Upper lobe of right lung (tissue), 1 donor: ENCODE results near the gene SKI. TPM values are rescaled to one million over a fixed set of nuclear protein-coding genes. Genes with fewer than 3 reads are reported as not detected.
"Not testable (repeated sequence)": the region's sequence is repeated elsewhere in the genome, so short reads cannot be mapped to it uniquely, and the experiment has no call there.

ENCODE experiments used
- ATAC-seq: fragments of 200-7000 bp; cut with Tn5 transposase; one replicate; pipeline ENCODE4 v1.9.1; 2020; ENCODE audit warnings: mild to moderate bottlenecking, moderate library complexity
- DNase-seq: peaks from one replicate; pipeline ENCODE4 v3.0.0-alpha.2; 2020
- H3K27ac ChIP-seq: fragments of 200-600 bp; one replicate; pipeline ENCODE4 v1.8.0; 2022
- H3K27me3 ChIP-seq: fragments of 200-600 bp; one replicate; pipeline ENCODE4 v1.8.0; 2022; ENCODE audit warnings: mild to moderate bottlenecking
- H3K36me3 ChIP-seq: fragments of 200-600 bp; one replicate; pipeline ENCODE4 v1.8.0; 2022
- H3K4me1 ChIP-seq: fragments of 200-600 bp; one replicate; pipeline ENCODE4 v1.8.0; 2022
- H3K4me3 ChIP-seq: fragments of 200-600 bp; one replicate; pipeline ENCODE4 v1.8.0; 2022; ENCODE audit warnings: mild to moderate bottlenecking
- H3K9me3 ChIP-seq: fragments of 200-600 bp; one replicate; pipeline ENCODE4 v1.8.0; 2022
- intact Hi-C: fragments of 100-400 bp; cut with DNase I; formaldehyde crosslinking; loops from one replicate; pipeline ENCODE4 v1.11.0; 2022
- total RNA-seq: library from RNA; stranded (reverse); fragmentation: NEBNext Ultra II Directional; extraction: Animal tissue kit (Norgen Biotek cat#: 25700); gene quantifications from one replicate; pipeline ENCODE4 v1.2.1, GENCODE V29; 2021
- TF ChIP-seq, protein P1 (sequence below): fragments of 200-600 bp; IDR thresholded peaks from one replicate; pipeline ENCODE4 v1.8.0; 2022; ENCODE audit warnings: antibody characterized with exemption
- donor health status: DM: no; HTN: yes; CAD: no; lungs with severe emphysema.

SKI gene
- total RNA-seq, 1 donor from 2014 or later, result 89.6 TPM

DNA sequence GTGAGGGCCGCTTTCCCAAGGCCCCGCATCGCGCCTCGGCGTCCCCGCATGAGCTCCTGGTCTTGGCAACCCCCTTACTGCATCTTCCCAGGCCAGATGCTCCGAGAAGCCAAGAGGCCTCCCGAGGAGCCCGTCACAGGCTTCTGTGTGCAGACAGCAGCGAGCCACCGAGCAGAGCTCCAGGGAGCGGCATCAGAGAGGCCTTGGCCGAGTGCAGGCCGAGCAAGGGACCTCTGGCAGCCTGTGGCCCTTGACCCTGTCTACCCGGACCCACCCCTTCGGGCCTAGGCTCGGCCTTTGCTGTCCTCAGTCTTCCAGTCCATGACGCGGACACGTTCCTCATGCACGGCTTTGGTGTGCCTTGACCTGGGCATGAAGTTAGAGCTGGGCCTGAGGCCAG, 99.7 kb downstream of the SKI start:
- intact Hi-C loops, result no loop called here
- no peak overlapping the region for H3K4me3 ChIP-seq
- no peak for ATAC-seq
- H3K27ac ChIP-seq, result no peak overlapping the region
- no peak for DNase-seq
- H3K27me3 ChIP-seq, result no peaks in the 10 kb centered on the region
- no peaks in the 10 kb centered on the region for H3K9me3 ChIP-seq
- H3K4me1 ChIP-seq, result peaks cover 14% of the 10 kb centered on the region
- H3K36me3 ChIP-seq, result no peaks in the 10 kb centered on the region
- TF ChIP-seq, protein P1, sequence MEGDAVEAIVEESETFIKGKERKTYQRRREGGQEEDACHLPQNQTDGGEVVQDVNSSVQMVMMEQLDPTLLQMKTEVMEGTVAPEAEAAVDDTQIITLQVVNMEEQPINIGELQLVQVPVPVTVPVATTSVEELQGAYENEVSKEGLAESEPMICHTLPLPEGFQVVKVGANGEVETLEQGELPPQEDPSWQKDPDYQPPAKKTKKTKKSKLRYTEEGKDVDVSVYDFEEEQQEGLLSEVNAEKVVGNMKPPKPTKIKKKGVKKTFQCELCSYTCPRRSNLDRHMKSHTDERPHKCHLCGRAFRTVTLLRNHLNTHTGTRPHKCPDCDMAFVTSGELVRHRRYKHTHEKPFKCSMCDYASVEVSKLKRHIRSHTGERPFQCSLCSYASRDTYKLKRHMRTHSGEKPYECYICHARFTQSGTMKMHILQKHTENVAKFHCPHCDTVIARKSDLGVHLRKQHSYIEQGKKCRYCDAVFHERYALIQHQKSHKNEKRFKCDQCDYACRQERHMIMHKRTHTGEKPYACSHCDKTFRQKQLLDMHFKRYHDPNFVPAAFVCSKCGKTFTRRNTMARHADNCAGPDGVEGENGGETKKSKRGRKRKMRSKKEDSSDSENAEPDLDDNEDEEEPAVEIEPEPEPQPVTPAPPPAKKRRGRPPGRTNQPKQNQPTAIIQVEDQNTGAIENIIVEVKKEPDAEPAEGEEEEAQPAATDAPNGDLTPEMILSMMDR, result no peak

DNA sequence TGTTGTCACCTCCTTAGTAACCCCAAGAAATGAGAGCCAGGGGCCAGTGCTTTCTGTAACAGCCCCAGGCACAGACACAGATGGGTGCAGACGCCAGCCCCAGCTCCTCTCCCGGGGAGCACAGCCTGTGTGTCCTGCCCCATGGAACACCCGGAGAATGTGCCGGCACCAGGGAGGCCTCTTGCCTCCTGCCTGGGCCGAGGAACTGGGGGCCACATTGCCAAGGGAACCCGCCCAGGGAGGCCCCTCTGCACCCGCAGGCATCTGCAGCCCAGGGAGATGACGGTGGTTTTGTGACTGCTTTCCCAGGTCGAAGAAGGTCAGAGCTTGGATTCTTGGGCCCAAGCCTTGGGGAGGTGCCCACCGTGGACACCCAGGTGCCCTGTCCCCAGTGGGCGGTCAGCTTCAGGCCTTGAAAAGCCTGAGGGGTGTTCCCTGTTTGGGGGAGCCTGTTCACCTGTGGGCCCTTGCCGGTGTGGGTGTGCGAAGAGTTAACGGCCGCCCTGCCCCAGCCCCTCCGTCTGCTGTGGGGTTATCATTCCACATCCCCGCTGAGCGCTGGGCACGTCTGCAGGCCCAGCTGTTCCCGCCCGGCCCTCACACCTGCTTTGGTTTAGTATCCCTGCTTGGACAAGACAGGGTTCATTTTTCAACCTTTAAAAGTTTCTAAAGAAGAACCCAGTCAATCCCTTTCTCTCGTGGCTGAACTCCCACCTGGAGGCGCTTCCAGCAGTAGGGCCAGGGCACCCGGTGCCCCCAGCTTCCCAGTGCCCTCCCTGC, 100.7 kb downstream of the SKI start:
- no peaks in the 10 kb centered on the region for H3K27me3 ChIP-seq
- DNase-seq, result no peak
- no peak overlapping the region for H3K27ac ChIP-seq
- ATAC-seq, result no peak
- H3K4me1 ChIP-seq, result peaks cover 14% of the 10 kb centered on the region
- no peaks in the 10 kb centered on the region for H3K9me3 ChIP-seq
- H3K4me3 ChIP-seq, result no peak overlapping the region
- TF ChIP-seq, protein P1, result no peak
- intact Hi-C loops, result no loop called here
- H3K36me3 ChIP-seq, result no peaks in the 10 kb centered on the region

DNA sequence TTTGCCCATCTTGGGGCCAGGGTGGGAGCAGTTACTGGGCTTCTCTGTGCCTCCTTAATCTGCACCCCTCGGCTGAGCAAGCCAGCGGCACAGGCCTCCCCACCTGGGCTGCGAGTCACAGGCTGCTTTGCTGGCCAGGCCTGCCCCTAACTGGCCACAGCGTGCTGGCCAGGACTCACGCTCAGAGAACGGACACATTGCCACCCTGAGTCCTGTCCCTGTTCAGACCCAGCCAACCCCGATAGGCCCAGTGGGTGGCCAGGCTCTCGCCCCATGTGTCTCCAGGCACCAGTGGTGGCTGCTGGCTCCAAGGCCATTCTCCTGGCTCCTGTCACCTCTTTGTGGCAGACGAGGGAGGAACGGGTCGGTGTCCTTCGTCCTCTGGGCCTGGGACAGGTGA, 101.9 kb downstream of the SKI start:
- DNase-seq, result no peak
- TF ChIP-seq, protein P1, result no peak
- ATAC-seq, result no peak
- H3K27ac ChIP-seq, result no peak overlapping the region
- H3K27me3 ChIP-seq, result no peaks in the 10 kb centered on the region
- H3K36me3 ChIP-seq, result no peaks in the 10 kb centered on the region
- no peak overlapping the region for H3K4me3 ChIP-seq
- H3K9me3 ChIP-seq, result no peaks in the 10 kb centered on the region
- intact Hi-C loops, result no loop called here
- H3K4me1 ChIP-seq, result peaks cover 14% of the 10 kb centered on the region

DNA sequence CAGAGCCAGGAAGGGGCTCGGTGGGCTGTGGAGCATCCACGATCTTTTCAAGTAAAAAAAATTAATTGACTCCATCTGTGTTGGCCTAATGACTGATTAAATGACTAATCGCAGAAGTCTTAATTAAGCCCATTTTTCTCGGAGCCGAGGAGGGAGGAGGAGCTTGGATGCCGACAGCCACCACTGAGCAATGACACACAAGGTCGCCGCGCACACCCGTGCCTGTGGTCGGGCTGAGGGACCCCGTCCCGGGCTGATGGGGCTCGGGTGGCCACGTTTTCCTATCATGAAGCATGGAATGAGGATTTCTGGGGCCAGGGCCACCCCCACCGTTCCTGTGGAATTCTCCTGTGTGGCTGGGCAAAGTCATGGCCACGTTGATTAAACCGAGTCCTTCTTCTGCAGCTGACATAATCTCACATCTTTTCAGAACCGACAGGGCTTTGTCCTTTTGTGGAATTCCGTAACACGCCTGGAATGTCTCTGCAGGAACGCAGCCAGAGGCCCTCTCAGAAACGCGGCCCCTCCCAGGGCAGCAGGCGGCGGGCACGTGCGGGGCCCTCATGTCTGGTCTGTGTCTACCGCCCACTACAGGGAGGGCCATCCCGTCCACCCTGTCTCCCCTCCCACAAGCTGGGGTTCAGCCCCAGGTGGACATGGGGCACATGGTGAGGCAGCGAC, 102.5 kb downstream of the SKI start:
- Histone ChIP-seq H3K4me1 (peaks cover 14% of the 10 kb centered on the region), H3K9me3 (no peaks in the 10 kb centered on the region), H3K36me3 (no peaks in the 10 kb centered on the region), H3K4me3 (no peak overlapping the region), H3K27me3 (no peaks in the 10 kb centered on the region), H3K27ac (peak overlapping the region; percentile 51)
- ATAC-seq (peak; percentile 72), DNase-seq (peak; percentile 81)
- TF ChIP-seq, protein P1, result no peak
- intact Hi-C loops, result no loop called here

- no peaks in the 10 kb centered on the region for H3K36me3 ChIP-seq
- H3K27ac ChIP-seq, result peak overlapping the region; percentile 51
- peaks cover 14% of the 10 kb centered on the region for H3K4me1 ChIP-seq
- TF ChIP-seq, protein P1, result no peak
- H3K4me3 ChIP-seq, result no peak overlapping the region
- DNase-seq (no peak), ATAC-seq (peak; percentile 3)
- H3K27me3 ChIP-seq, result no peaks in the 10 kb centered on the region
- intact Hi-C loops, result no loop called here
- no peaks in the 10 kb centered on the region for H3K9me3 ChIP-seq
Measured at GRCh38 chr1:2331200-2331544, 103.1 kb downstream of the SKI start.

DNA sequence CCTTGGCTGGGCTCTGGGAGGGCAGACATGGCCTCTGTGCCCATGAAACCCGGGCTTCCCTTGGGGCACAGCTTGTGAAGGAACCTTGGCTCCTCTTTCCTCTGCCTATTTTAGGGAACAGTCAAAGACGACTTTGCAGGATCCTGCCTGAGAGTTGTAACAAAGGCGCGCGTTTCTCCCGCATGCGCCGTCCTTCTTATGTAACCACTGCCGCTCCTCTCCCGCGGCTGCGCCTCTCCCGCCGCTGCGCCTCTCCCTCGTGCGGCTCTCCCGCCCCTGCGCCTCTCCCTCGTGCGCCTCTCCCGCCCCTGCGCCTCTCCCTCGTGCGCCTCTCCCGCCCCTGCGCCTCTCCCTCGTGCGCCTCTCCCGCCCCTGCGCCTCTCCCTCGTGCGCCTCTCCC, 103.5 kb downstream of the SKI start:
- H3K27me3 ChIP-seq, H3K9me3 ChIP-seq, ATAC-seq, intact Hi-C loops, H3K36me3 ChIP-seq, DNase-seq, H3K4me3 ChIP-seq: not testable (repeated sequence)
- peak overlapping the region; percentile 51 for H3K27ac ChIP-seq
- H3K4me1 ChIP-seq, result peaks cover 14% of the 10 kb centered on the region
